NCI-H2227 treated with DMSO at 0.1 percent for 48 hours (cell line): ENCODE measurements around the gene SH3GLB2.
"Not testable (repeated sequence)": the region's sequence is repeated elsewhere in the genome, so short reads cannot be mapped to it uniquely, and the experiment has no call there.

Experiments used
- DNase-seq: peaks from one replicate; lab custom pipeline; 2025; lab: John Stamatoyannopoulos, UW

The SH3GLB2 gene

DNA sequence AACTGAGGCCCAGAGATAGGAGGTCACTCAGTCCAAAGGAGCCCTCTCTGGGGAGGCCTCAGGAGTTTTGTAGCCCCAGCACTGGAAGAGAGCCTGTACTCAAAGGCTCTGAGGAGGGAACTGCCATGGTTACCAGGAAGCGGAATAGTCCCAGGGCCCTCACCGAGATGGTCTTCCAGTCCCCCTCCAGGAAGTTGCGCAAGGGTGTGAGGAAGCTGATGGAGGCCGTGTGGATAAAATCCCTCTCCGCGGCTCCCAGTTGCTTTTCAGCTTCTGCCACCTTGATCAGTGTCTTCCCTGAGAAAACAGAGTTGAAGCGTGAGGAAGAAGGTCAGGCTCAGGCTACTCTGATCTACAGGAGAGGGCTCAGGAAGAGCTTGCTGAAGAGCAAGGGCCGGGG, 13.5 kb downstream of the SH3GLB2 start:
- DNase-seq: no peak

GRCh38 chr9:129014124-129014523, 14.0 kb downstream of the SH3GLB2 start:
- DNase-seq: no peak

GRCh38 chr9:129013674-129014073, 14.5 kb downstream of the SH3GLB2 start:
- DNase-seq: no peak

- no peak for DNase-seq
Observed at GRCh38 chr9:129012893-129013448, 15.2 kb downstream of the SH3GLB2 start.

- DNase-seq: no peak
Observed at GRCh38 chr9:129012343-129012742, 15.8 kb downstream of the SH3GLB2 start.

- no peak for DNase-seq
Observed at GRCh38 chr9:129011761-129012181, 16.4 kb downstream of the SH3GLB2 start.

- DNase-seq: no peak
Observed at GRCh38 chr9:129011170-129011569, 17.0 kb downstream of the SH3GLB2 start.

- no peak for DNase-seq
Observed at GRCh38 chr9:129010267-129010975, 17.7 kb downstream of the SH3GLB2 start.

DNA sequence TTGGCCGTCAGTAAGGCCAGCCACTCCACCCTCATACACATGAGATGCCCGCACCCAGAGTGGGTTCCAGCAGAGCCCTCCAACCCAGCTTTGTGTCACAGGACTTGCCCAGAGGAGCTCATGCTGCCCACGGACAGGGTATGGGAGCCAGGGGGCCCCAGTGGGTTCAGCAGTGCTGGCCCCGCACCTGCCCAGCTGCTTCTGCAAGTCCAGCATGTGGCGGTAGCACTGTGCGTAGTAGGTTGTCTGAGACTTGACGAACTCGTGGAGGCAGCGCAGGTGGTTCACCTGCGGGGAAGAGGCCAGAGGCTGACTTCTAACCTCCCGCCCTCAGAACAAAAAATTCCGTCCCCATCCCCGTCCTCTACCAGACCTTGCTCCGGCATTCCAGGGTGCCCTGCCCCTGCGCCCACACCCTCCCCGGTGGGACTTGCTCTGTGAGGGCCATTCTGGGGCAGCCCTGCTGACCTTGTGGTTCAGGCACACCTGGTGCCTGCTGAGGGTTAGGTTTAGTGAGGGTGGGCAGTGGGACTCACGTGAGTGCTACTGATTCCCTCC, 18.5 kb downstream of the SH3GLB2 start:
- DNase-seq: no peak

DNA sequence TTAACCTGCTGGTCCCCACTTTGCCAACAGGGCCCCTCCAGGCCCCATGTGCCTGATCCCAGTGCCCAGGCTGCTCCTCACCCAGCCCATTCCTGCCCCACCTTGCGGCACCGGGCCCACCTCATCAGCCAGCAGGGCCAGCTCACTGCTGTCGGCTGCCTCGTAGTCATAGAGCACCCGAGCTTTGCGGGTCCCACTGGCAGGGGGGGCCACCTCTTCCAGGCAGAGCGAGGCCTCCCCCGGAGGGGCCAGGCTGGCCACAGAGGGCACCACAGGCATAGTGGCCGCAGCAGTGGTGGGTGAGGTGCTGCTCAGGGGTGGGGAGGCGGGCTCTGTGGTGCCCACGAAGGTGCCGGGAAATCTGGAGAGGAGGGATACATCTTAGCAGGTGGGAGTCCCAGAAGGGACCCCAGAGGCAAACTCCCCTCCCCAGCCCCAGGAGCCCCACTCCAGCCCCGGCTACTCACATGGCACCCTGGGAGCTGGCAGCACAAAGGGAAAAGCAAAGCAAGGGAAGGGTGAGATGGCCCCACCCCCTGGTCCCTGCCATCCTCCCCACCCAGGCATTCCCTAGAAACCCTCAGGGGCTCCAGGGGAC, 19.0 kb downstream of the SH3GLB2 start:
- DNase-seq: no peak

- DNase-seq: no peak
Observed at GRCh38 chr9:129008469-129008965, 19.6 kb downstream of the SH3GLB2 start.

GRCh38 chr9:129007766-129008468, 20.2 kb downstream of the SH3GLB2 start:
- no peak for DNase-seq

- DNase-seq: no peak
Observed at GRCh38 chr9:129007035-129007765, 20.9 kb downstream of the SH3GLB2 start.

GRCh38 chr9:129006328-129007034, 21.6 kb downstream of the SH3GLB2 start:
- peak; percentile 43 for DNase-seq

DNA sequence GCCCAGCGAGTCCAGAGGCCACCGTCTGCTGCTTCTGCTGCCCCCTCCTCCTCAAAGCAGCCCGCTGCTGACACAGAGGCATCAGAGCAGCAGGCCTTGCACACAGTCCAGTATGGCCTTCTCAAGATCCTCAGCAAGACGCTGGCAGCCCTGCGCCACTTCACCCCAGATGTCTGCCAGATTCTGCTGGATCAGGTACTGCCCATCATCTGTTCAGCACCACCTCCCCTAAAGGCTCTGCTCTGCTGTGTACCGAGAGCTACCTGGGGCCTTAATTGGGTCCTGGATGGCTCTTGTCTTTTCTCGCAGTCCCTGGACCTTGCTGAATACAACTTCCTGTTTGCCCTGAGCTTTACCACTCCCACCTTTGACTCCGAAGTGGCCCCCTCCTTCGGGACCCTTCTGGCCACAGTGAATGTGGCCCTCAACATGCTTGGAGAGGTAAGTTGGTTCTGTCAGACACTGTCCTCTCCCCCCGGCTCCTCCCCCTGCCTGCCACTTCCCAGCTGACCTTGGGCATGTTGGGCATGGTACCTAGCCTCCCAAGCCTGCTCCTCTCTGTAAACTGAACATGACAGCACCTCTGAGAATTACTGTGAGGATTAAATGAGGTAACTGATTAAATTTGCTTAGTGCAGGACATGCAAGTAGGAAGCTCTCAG, 22.7 kb downstream of the SH3GLB2 start:
- DNase-seq: no peak

DNA sequence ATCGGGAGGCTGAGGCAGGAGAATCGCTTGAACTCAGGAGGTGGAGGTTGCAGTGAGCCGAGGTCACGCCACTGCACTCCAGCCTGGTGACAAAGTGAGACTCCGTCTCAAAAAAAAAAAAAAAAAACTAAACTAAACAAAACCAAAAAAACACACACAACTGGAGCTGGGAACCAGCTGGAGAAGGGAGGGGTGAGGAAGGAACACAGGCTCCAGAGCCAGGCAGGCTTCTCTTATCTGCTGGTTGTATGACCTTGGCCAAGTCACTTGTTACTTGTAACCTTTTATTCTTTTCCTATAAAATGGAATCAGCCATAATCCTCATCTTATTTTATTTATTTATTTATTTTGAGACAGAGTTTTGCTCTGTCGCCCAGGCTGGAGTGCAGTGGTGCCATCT, 24.0 kb downstream of the SH3GLB2 start:
- not testable (repeated sequence) for DNase-seq

DNA sequence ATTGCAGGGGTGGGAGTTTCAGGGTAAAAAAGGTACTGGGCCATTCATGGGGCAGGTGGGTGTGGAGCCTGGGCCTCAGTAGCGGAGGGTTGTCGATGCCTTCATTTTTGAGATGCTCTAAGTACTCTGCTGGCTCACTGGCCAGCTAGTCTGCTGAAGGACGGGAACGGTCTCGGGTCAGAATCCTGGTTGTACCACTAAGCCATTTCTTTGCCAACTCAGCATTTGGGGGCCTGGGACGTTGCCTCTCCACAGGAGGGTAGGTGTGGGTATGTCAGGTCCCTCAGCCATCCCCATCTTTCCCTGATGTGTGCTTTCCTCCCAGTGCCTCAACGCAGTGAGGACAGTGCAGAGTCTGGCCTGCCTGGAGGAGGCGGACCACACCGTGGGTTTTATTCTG, 25.1 kb downstream of the SH3GLB2 start:
- DNase-seq: no peak

- no peak for DNase-seq
Observed at GRCh38 chr9:129001504-129002325, 26.4 kb downstream of the SH3GLB2 start.

- DNase-seq: no peak
Observed at GRCh38 chr9:128999581-129000206, 28.4 kb downstream of the SH3GLB2 start.
